ENCODE measurements around the gene CTNNA1. TPM values are rescaled to one million over a fixed set of nuclear protein-coding genes. Genes with fewer than 3 reads are reported as not detected.

Gene CTNNA1
- polyA plus RNA-seq, 3 donors: 56.6 to 84.5 (median 66.2) TPM

DNA sequence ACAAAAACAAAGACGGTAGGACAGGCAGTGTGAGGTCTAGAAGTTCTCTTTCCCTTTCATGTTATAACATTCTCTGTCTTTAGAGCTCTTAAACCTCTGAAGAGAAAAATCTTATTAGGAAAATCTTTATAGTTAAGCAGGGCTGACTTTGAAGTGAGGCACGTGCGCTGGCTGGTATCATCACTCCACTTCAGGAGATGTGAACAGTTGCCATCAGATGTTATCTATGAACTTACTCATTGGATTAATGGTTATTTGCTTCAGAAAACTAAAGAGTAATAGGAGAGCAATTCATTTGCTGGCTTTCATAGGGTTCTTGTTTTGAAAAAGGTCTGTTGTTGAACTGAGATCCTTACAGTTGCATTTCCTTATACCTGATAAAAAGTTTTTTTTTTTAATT, 96.2 kb downstream of the CTNNA1 start:
- no peaks in the 10 kb centered on the region for H3K9me3 ChIP-seq (replicated peaks in 1 of 2; ENCODE audit: control insufficient read depth in 1 of 2, insufficient read depth in 1 of 2, low read length in 2 of 2)
- no peak overlapping the region for H3K4me3 ChIP-seq (replicated peaks in 1 of 3; ENCODE audit: low read depth in 2 of 3, low read length in 3 of 3)
- no peak overlapping the region for H3K27ac ChIP-seq (ENCODE audit: low read depth in 1 of 2, low read length in 2 of 2)
- intact Hi-C loops (cut with micrococcal nuclease): no loop called here
- Mint-ChIP-seq H3K27me3 (ENCODE audit: low read depth in 3 of 3) (peaks cover 0 to 1% (median 0%) of the 10 kb centered on the region in 3 donors), H3K27ac (no peak overlapping the region), H3K9me3 (peaks cover 0 to 3% (median 0%) of the 10 kb centered on the region in 7 donors), H3K4me1 (peaks cover 6% of the 10 kb centered on the region), H3K36me3 (peaks cover 10% of the 10 kb centered on the region in 2 donors), H3K4me3 (no peak overlapping the region)
- no peak overlapping the region for H2AFZ ChIP-seq (ENCODE audit: insufficient read depth, low read depth, low read length, poor library complexity, severe bottlenecking)
- H3K9ac ChIP-seq (ENCODE audit: insufficient read depth, low read length, poor library complexity, severe bottlenecking): no peak overlapping the region
- H4K20me1 ChIP-seq (ENCODE audit: insufficient read depth, low read length): peaks cover 100% of the 10 kb centered on the region
- WGBS (ENCODE audit: insufficient coverage): 100% methylated on average over 1 of the region's 3 CpGs
- no peak for TF ChIP-seq CTCF (IDR thresholded peaks at IDR 0.05)
- no peaks in the 10 kb centered on the region for H3K36me3 ChIP-seq (replicated peaks in 1 of 2; ENCODE audit: control insufficient read depth in 1 of 2, insufficient read depth in 2 of 2, low read length in 2 of 2)
- no peaks in the 10 kb centered on the region for H3K4me1 ChIP-seq (ENCODE audit: control insufficient read depth in 1 of 2, insufficient read depth in 2 of 2, low read length in 2 of 2)
- H3K27me3 ChIP-seq (ENCODE audit: control insufficient read depth in 2 of 2, insufficient read depth in 2 of 2, low read length in 2 of 2): no peaks in the 10 kb centered on the region
- no peak for DNase-seq
- no peak overlapping the region for H3K4me2 ChIP-seq (replicated peaks; ENCODE audit: extremely low read depth, low read length, poor library complexity, severe bottlenecking)
- no peaks in the 10 kb centered on the region for H3K79me2 ChIP-seq (ENCODE audit: insufficient read depth, low read length)

DNA sequence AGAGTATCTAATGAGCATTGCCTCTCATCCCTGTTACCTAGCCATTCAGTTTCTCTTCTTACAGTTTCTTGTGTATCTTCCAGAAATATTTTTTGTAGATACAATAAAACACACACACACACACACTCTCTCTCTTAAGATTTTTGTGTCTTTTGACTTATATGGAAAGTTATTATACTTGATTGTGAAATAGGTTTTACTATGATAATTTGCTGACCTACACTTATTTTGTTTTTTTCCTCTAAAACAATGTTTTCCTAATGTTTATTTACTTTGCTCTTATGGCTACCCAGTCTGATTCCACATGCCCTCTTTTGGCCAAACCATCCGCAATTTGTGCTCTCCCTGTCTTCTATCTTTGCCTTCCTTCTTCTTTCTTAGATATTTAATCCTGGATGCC, 96.7 kb downstream of the CTNNA1 start:
- no peak for DNase-seq
- Histone ChIP-seq H3K4me1 (ENCODE audit: control insufficient read depth in 1 of 2, insufficient read depth in 2 of 2, low read length in 2 of 2) (no peaks in the 10 kb centered on the region), H3K27ac (ENCODE audit: low read depth in 1 of 2, low read length in 2 of 2) (no peak overlapping the region), H3K36me3 (replicated peaks in 1 of 2; ENCODE audit: control insufficient read depth in 1 of 2, insufficient read depth in 2 of 2, low read length in 2 of 2) (no peaks in the 10 kb centered on the region), H3K27me3 (ENCODE audit: control insufficient read depth in 2 of 2, insufficient read depth in 2 of 2, low read length in 2 of 2) (no peaks in the 10 kb centered on the region), H3K4me2 (replicated peaks; ENCODE audit: extremely low read depth, low read length, poor library complexity, severe bottlenecking) (no peak overlapping the region), H3K79me2 (ENCODE audit: insufficient read depth, low read length) (no peaks in the 10 kb centered on the region), H3K9me3 (replicated peaks in 1 of 2; ENCODE audit: control insufficient read depth in 1 of 2, insufficient read depth in 1 of 2, low read length in 2 of 2) (no peaks in the 10 kb centered on the region), H3K9ac (ENCODE audit: insufficient read depth, low read length, poor library complexity, severe bottlenecking) (no peak overlapping the region), H4K20me1 (ENCODE audit: insufficient read depth, low read length) (peaks cover 100% of the 10 kb centered on the region), H3K4me3 (replicated peaks in 1 of 3; ENCODE audit: low read depth in 2 of 3, low read length in 3 of 3) (no peak overlapping the region), H2AFZ (ENCODE audit: insufficient read depth, low read depth, low read length, poor library complexity, severe bottlenecking) (no peak overlapping the region)
- no peak overlapping the region for H3K27ac Mint-ChIP-seq
- H3K27me3 Mint-ChIP-seq (ENCODE audit: low read depth in 3 of 3): peaks cover 0 to 1% (median 0%) of the 10 kb centered on the region in 3 donors
- intact Hi-C loops (cut with micrococcal nuclease): no loop called here
- peaks cover 0 to 3% (median 0%) of the 10 kb centered on the region in 7 donors for H3K9me3 Mint-ChIP-seq
- TF ChIP-seq CTCF (IDR thresholded peaks at IDR 0.05): no peak
- H3K4me1 Mint-ChIP-seq: peaks cover 8% of the 10 kb centered on the region
- H3K36me3 Mint-ChIP-seq: peaks cover 10% of the 10 kb centered on the region in 2 donors
- H3K4me3 Mint-ChIP-seq: no peak overlapping the region
- 100% methylated on average over 1 of the region's 1 CpG for WGBS (ENCODE audit: insufficient coverage)

All from CD14-positive monocyte (primary cell).